Heart left ventricle (tissue), 16 donors: ENCODE data around the gene GSTM4. TPM values are rescaled to one million over a fixed set of nuclear protein-coding genes. Genes with fewer than 3 reads are reported as not detected.

Experiments
- ATAC-seq, 4 donors: fragments of 200-7000 bp; cut with Tn5 transposase; one replicate each; pipeline ENCODE4 v1.9.1; 2020 to 2022; ENCODE audit warnings: moderate library complexity in 4 of 4, mild to moderate bottlenecking in 3 of 4, moderate number of reproducible peaks in 1 of 4
- DNase-seq, 5 donors: peaks; one replicate each; pipeline ENCODE4 v3.0.0-alpha.2; 2020
- H3K27ac ChIP-seq, 12 donors: fragments of 200-600 bp; sonication (generic) in 4 of 12; one replicate each; pipeline versions ENCODE4 v1.5.0 to v1.8.0; 2016 to 2022; ENCODE audit warnings: mild to moderate bottlenecking in 2 of 12
- H3K27me3 ChIP-seq, 9 donors: fragments of 200-600 bp; sonication (generic) in 2 of 9; one replicate each; pipeline versions ENCODE4 v1.5.1 to v1.8.0; 2016 to 2022; ENCODE audit warnings: mild to moderate bottlenecking in 3 of 9
- H3K36me3 ChIP-seq, 9 donors: fragments of 200-600 bp; sonication (generic) in 2 of 9; one replicate each; pipeline versions ENCODE4 v1.5.0 to v1.8.0; 2018 to 2022; ENCODE audit warnings: mild to moderate bottlenecking in 2 of 9
- H3K4me1 ChIP-seq, 12 donors: fragments of 200-600 bp; sonication (generic) in 4 of 12; one replicate each; pipeline versions ENCODE4 v1.5.0 to v1.8.0; 2016 to 2022; ENCODE audit warnings: mild to moderate bottlenecking in 3 of 12
- H3K4me3 ChIP-seq, 12 donors: fragments of 200-600 bp; sonication (generic) in 4 of 12; one replicate each; pipeline versions ENCODE4 v1.5.0 to v1.8.0; 2017 to 2022; ENCODE audit warnings: mild to moderate bottlenecking in 9 of 12, moderate library complexity in 4 of 12
- H3K9me3 ChIP-seq, 12 donors: fragments of 200-600 bp; sonication (generic) in 4 of 12; one replicate each; pipeline versions ENCODE4 v1.5.0 to v1.8.0; 2016 to 2022; ENCODE audit warnings: mild to moderate bottlenecking in 1 of 12
- POLR2A ChIP-seq, 2 donors: fragments of 450-650 bp; IDR thresholded peaks; one replicate each; pipeline ENCODE4 v1.6.1; 2017; ENCODE audit warnings: antibody characterized with exemption in 2 of 2, mild to moderate bottlenecking in 2 of 2, moderate library complexity in 2 of 2
- WGBS, 4 donors: extraction: QIAGEN DNeasy Blood & Tissue Kit in 2 of 4; methylation state at CpG; one replicate each; pipeline versions ENCODE4 v1.1.5 to v1.1.7; 2013 to 2018; 5-methylcytosine and 5-hydroxymethylcytosine counted together
- intact Hi-C, 10 donors: fragments of 100-400 bp; cut with DNase I; formaldehyde crosslinking; loops; one replicate each; pipeline versions ENCODE4 v1.11.1 to v1.14.2; 2022
- polyA plus RNA-seq, 2 donors: library from polyadenylated mRNA; stranded (reverse); fragments of 200-250 nt; gene quantifications; one replicate each; pipeline ENCODE4 v1.2.3, GENCODE V29; 2013
- total RNA-seq, 9 donors: library from RNA; depleted of rRNA in 2 of 9; stranded (reverse); fragments of >200 nt in 2 of 9; fragmentation: NEBNext Ultra II Directional in 3 of 9; extraction: Animal tissue kit (Norgen Biotek cat#: 25700) in 3 of 9; gene quantifications; one replicate each; pipeline versions ENCODE4 v1.1.0 to v1.2.4, GENCODE V29; 2016 to 2023
- TF ChIP-seq, protein P1 (sequence below), 12 donors: fragments of 200-600 bp; sonication (generic) in 4 of 12; IDR thresholded peaks; one replicate each; pipeline versions ENCODE4 v1.5.0 to v1.8.0; 2018 to 2022; ENCODE audit warnings: antibody characterized with exemption in 12 of 12, mild to moderate bottlenecking in 5 of 12
- donor health status: ischemic (EF 13 %, LVEDD 7.1; RV severe dilation, severe dysfunction).
- donor health status: healthy with polysubstance abuse.
- donor health status: DM: no; HTN: yes; CAD: no.
- donor health status: DM: no; HTN: no; CAD: no.
- donor health status: ischemic (EF 25% LVEDD 6.9; RV normal size, moderate dysfunction).
- donor health status: ischemic (EF 25% LVEDD 5.7; RV mildly dilated, moderate dysfunction).
- donor health status: healthy.
- donor health status: DM: yes; HTN: yes; CAD: no.
- donor health status: ischemic (EF 35%, LVEDD 5.7; RV mildly dilated, moderate dysfunction).
- donor health status: nonischemic (EF 11% LVEDD 7.7; RV severe dilation, severe dysfunction).
- donor health status: DM: yes; HTN: yes; CAD: no.
- donor health status: PGD.
- donor health status: ischemic (EF 29% LVEDD 5.4; RV normal size, mild dysfunction).
- donor health status: nonischemic (EF 23%, LVEDD 6.1; RV moderate dilation, normal function).

GSTM4 gene
- total and polyA plus RNA-seq, 11 donors: 21.7 to 48.4 (median 42.1) TPM

- WGBS, 4 donors: 89 to 95% (median 93%) methylated on average over 7 to 10 of the region's 10 CpGs
- peaks cover 0 to 63% (median 42%) of the 10 kb centered on the region in 9 donors for H3K36me3 ChIP-seq
- no peak overlapping the region for H3K4me3 ChIP-seq
- H3K27ac ChIP-seq: no peak overlapping the region
- no peak for TF ChIP-seq POLR2A (IDR thresholded peaks at IDR 0.05)
- TF ChIP-seq, protein P1, sequence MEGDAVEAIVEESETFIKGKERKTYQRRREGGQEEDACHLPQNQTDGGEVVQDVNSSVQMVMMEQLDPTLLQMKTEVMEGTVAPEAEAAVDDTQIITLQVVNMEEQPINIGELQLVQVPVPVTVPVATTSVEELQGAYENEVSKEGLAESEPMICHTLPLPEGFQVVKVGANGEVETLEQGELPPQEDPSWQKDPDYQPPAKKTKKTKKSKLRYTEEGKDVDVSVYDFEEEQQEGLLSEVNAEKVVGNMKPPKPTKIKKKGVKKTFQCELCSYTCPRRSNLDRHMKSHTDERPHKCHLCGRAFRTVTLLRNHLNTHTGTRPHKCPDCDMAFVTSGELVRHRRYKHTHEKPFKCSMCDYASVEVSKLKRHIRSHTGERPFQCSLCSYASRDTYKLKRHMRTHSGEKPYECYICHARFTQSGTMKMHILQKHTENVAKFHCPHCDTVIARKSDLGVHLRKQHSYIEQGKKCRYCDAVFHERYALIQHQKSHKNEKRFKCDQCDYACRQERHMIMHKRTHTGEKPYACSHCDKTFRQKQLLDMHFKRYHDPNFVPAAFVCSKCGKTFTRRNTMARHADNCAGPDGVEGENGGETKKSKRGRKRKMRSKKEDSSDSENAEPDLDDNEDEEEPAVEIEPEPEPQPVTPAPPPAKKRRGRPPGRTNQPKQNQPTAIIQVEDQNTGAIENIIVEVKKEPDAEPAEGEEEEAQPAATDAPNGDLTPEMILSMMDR (IDR thresholded peaks at IDR 0.05): no peak
- peaks cover 0 to 22% (median 3%) of the 10 kb centered on the region in 12 donors for H3K4me1 ChIP-seq
- H3K9me3 ChIP-seq: no peaks in the 10 kb centered on the region
- H3K27me3 ChIP-seq: no peaks in the 10 kb centered on the region
- intact Hi-C loops: loop anchor here in 6 of 10 donors (2.0 to 5.0 kb wide), 3 partner anchors 82 to 85 kb away; partner anchors contain the start of gene GNAI3 (in 4 of the 6)
- ATAC-seq (no peak), DNase-seq (peak in 1 of 5 donors; percentile 47)
Measured at GRCh38 chr1:109629372-109630030, 26.4 kb upstream of the GSTM4 start.

DNA sequence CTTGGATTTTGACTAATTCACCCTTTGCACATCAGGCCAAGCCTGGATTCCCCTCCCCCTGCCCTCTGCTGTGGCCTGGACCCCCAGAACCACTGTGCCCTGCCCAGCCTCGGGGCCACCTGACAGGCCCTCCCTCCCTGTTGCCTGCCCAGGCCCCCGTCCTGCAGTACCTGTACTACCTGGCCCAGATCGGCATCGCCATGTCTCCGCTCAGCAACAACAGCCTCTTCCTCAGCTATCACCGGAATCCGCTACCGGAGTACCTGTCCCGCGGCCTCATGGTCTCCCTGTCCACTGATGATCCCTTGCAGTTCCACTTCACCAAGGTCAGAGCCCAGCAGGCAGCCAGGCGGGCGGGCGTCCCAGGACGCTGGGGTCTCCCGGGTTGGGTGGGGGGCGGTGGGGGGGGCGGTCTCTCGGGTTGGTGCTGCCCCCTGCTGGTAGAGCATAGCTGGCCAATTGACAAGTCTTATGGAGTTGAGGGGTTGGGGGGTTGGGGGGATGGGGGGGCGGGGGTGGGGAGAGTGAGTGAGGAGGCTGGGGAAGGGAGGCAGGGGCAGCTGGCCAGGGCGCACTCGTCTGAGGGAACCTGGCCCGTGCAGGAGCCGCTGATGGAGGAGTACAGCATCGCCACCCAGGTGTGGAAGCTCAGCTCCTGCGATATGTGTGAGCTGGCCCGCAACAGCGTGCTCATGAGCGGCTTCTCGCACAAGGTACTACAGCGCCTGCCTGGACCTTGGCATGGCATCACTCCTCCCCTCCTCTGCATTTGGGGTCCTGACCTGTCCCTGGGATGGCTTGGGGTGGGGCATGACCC lies 25.6 kb upstream of the GSTM4 start:
- TF ChIP-seq POLR2A (IDR thresholded peaks at IDR 0.05): no peak
- TF ChIP-seq, protein P1 (IDR thresholded peaks at IDR 0.05): peak in 10 of 12 donors; percentile 15 to 43 (median 34)
- intact Hi-C loops: loop anchor here in 2 of 10 donors (5.0 kb wide), 1 partner anchor 83 kb away; the partner anchor contains the start of gene GNAI3 (in 2 of the 2)
- DNase-seq (peak in 1 of 5 donors; percentile 43), ATAC-seq (no peak)
- Histone ChIP-seq H3K27ac (no peak overlapping the region), H3K9me3 (no peaks in the 10 kb centered on the region), H3K4me3 (no peak overlapping the region), H3K4me1 (peaks cover 0 to 15% (median 0%) of the 10 kb centered on the region in 12 donors), H3K36me3 (peaks cover 0 to 63% (median 42%) of the 10 kb centered on the region in 9 donors), H3K27me3 (no peaks in the 10 kb centered on the region)
- 81 to 91% (median 84%) methylated on average over 20 to 30 of the region's 30 CpGs for WGBS, 4 donors

- 94 to 100% (median 96%) methylated on average over 3 to 14 of the region's 14 CpGs for WGBS, 4 donors
- intact Hi-C loops: loop anchor here in 2 of 10 donors (5.0 kb wide), 1 partner anchor 84 kb away; the partner anchor contains the start of gene GNAI3 (in 2 of the 2)
Measured at GRCh38 chr1:109630898-109631512, 24.9 kb upstream of the GSTM4 start.

More at GRCh38 chr1:109630898-109631512, 24.9 kb upstream of the GSTM4 start:
- Histone ChIP-seq H3K4me1 (peaks cover 0 to 14% (median 3%) of the 10 kb centered on the region in 12 donors), H3K27ac (no peak overlapping the region), H3K36me3 (peaks cover 0 to 60% (median 42%) of the 10 kb centered on the region in 9 donors), H3K27me3 (no peaks in the 10 kb centered on the region), H3K4me3 (no peak overlapping the region), H3K9me3 (no peaks in the 10 kb centered on the region)
- DNase-seq (no peak), ATAC-seq (no peak)
- TF ChIP-seq, protein P1 (IDR thresholded peaks at IDR 0.05): no peak
- no peak for TF ChIP-seq POLR2A (IDR thresholded peaks at IDR 0.05)
